SK-N-SH (cell line): ENCODE data around the gene MLXIP. TPM values are rescaled to one million over a fixed set of nuclear protein-coding genes. Genes with fewer than 3 reads are reported as not detected.

Experiments used
- CTCF ChIA-PET: fragments of 300-600, 350-600 bp; formaldehyde crosslinking; extraction: SDS; loops from one replicate; lab custom pipeline; 2021; lab: Yijun Ruan, JAX
- POLR2A ChIA-PET: fragments of 350-600 bp; sonication (Branson Sonifier 250); formaldehyde crosslinking; extraction: SDS; loops from one replicate; lab custom pipeline; 2020; ENCODE audit warnings: antibody characterized with exemption, inconsistent platforms; lab: Yijun Ruan, JAX
- DNase-seq: peaks from one replicate; pipeline ENCODE4 v3.0.0; 2012
- H2AFZ ChIP-seq: fragments of 200-600 bp; sonication (generic); 2 replicates; pipeline ENCODE4 v1.8.1; 2016; ENCODE audit warnings: antibody characterized with exemption, mild to moderate bottlenecking, low read depth
- H3F3A ChIP-seq: fragments of 200-600 bp; sonication (generic); replicated peaks from 2 replicates; pipeline ENCODE3; 2016; ENCODE audit warnings: antibody characterized with exemption, mild to moderate bottlenecking; ENCODE audit not compliant: insufficient read depth
- H3K27ac ChIP-seq, 2 experiments: fragments of 200-500 bp in 1 of 2; fragments of 200-600 bp in 1 of 2; sonication (Bioruptor generic) in 1 of 2; sonication (generic), shearing (Covaris generic) in 1 of 2; 2 replicates each; pipeline versions ENCODE4 v1.5.1 to v1.6.1; 2014 to 2016; ENCODE audit warnings: low read depth in 2 of 2, inconsistent platforms in 1 of 2, low read length in 1 of 2, mild to moderate bottlenecking in 1 of 2, mixed read lengths in 1 of 2
- H3K27me3 ChIP-seq: fragments of 200-600 bp; sonication (generic), shearing (Covaris generic); 2 replicates; pipeline ENCODE4 v1.6.1; 2016; ENCODE audit warnings: mixed run types; ENCODE audit not compliant: insufficient read depth
- H3K36me3 ChIP-seq, 2 experiments: fragments of 200-500 bp in 1 of 2; fragments of 200-600 bp in 1 of 2; sonication (Bioruptor generic) in 1 of 2; sonication (generic) in 1 of 2; replicated peaks in 1 of 2; 2 replicates each; pipeline versions ENCODE3 to v1.5.1; 2014 to 2016; ENCODE audit warnings: low read length in 1 of 2, mild to moderate bottlenecking in 1 of 2; ENCODE audit not compliant: insufficient read depth in 2 of 2, control insufficient read depth in 1 of 2
- H3K4me1 ChIP-seq, 2 experiments: fragments of 200-500 bp in 1 of 2; fragments of 200-600 bp in 1 of 2; sonication (Bioruptor generic) in 1 of 2; sonication (generic), shearing (Covaris generic) in 1 of 2; 2 replicates each; pipeline versions ENCODE4 v1.5.1 to v1.6.1; 2014 to 2016; ENCODE audit warnings: low read depth in 1 of 2, low read length in 1 of 2, mixed run types in 1 of 2; ENCODE audit not compliant: insufficient read depth in 2 of 2, control insufficient read depth in 1 of 2
- H3K4me2 ChIP-seq: fragments of 200-600 bp; sonication (generic), shearing (Covaris generic); 2 replicates; pipeline ENCODE4 v1.6.1; 2017; ENCODE audit warnings: mixed run types
- H3K4me3 ChIP-seq, 2 experiments: fragments of 200-500 bp in 1 of 2; fragments of 200-600 bp in 1 of 2; sonication (Bioruptor generic) in 1 of 2; sonication (generic), shearing (Covaris generic) in 1 of 2; 2 replicates each; pipeline versions ENCODE4 v1.5.1 to v1.8.1; 2014 to 2016; ENCODE audit warnings: low read depth in 2 of 2, inconsistent platforms in 1 of 2, low read length in 1 of 2, mild to moderate bottlenecking in 1 of 2, mixed read lengths in 1 of 2, moderate library complexity in 1 of 2
- H3K79me2 ChIP-seq: fragments of 200-600 bp; sonication (generic); 2 replicates; pipeline ENCODE4 v1.8.1; 2017; ENCODE audit warnings: mild to moderate bottlenecking; ENCODE audit not compliant: insufficient read depth
- H3K9ac ChIP-seq: fragments of 200-600 bp; sonication (generic); 2 replicates; pipeline ENCODE4 v1.6.1; 2017; ENCODE audit warnings: mixed run types
- H3K9me2 ChIP-seq: fragments of 200-600 bp; sonication (generic); 2 replicates; pipeline ENCODE4 v1.6.1; 2017; ENCODE audit warnings: mixed run types
- H3K9me3 ChIP-seq: fragments of 200-600 bp; sonication (generic); 2 replicates; pipeline ENCODE4 v1.6.1; 2017; ENCODE audit warnings: mixed run types, mild to moderate bottlenecking, moderate library complexity
- H4K20me1 ChIP-seq: fragments of 200-600 bp; sonication (generic); 2 replicates; pipeline ENCODE4 v1.6.1; 2017; ENCODE audit warnings: mild to moderate bottlenecking, mixed run types; ENCODE audit not compliant: insufficient read depth
- CTCF ChIP-seq: fragments of 200-600 bp; sonication (generic); IDR thresholded peaks from 2 replicates; pipeline ENCODE4 v1.6.1; 2017; ENCODE audit warnings: antibody characterized with exemption, mild to moderate bottlenecking, moderate library complexity
- EZH2phosphoT487 ChIP-seq: fragments of 200-600 bp; sonication (generic); IDR thresholded peaks from 2 replicates; pipeline ENCODE4 v1.6.1; 2017; ENCODE audit warnings: low read depth, mixed run types, mild to moderate bottlenecking, antibody characterized with exemption, moderate library complexity, borderline replicate concordance
- FOSL2 ChIP-seq: IDR thresholded peaks from 2 replicates; pipeline ENCODE4 v1.4.0; 2012; ENCODE audit warnings: low read depth, mild to moderate bottlenecking, moderate library complexity, borderline replicate concordance
- FOXM1 ChIP-seq: IDR thresholded peaks from 2 replicates; pipeline ENCODE4 v1.4.0; 2012; ENCODE audit warnings: low read depth, mild to moderate bottlenecking
- GABPA ChIP-seq: IDR thresholded peaks from 2 replicates; pipeline ENCODE4 v1.4.0; 2012; ENCODE audit warnings: low read depth, mild to moderate bottlenecking
- PBX3 ChIP-seq: IDR thresholded peaks from 2 replicates; pipeline ENCODE4; 2012
- POLR2AphosphoS5 ChIP-seq: IDR thresholded peaks from 2 replicates; pipeline ENCODE4 v1.6.1; 2012; ENCODE audit warnings: low read depth, low read length
- RAD21 ChIP-seq: IDR thresholded peaks from 2 replicates; pipeline ENCODE4 v1.6.1; 2012; ENCODE audit warnings: mild to moderate bottlenecking, low read length
- RCOR1 ChIP-seq: fragments of 150-350 bp; IDR thresholded peaks from 2 replicates; pipeline ENCODE4 v1.6.1; 2017; ENCODE audit warnings: antibody characterized with exemption, low read length
- SIN3A ChIP-seq: IDR thresholded peaks from 2 replicates; pipeline ENCODE4 v1.6.1; 2012; ENCODE audit warnings: low read depth, mild to moderate bottlenecking, low read length, moderate library complexity, borderline replicate concordance
- SMC3 ChIP-seq: IDR thresholded peaks from 2 replicates; pipeline ENCODE4 v1.6.1; 2012; ENCODE audit warnings: low read depth, low read length, improper control_type of control experiment
- TEAD4 ChIP-seq: IDR thresholded peaks from 2 replicates; pipeline ENCODE4 v1.4.0; 2012; ENCODE audit warnings: mild to moderate bottlenecking, borderline replicate concordance; ENCODE audit not compliant: insufficient read depth
- USF2 ChIP-seq: fragments of 150-350 bp; IDR thresholded peaks from 2 replicates; pipeline ENCODE4 v1.6.1; 2017; ENCODE audit warnings: antibody characterized with exemption, low read length, low read depth, borderline replicate concordance
- YY1 ChIP-seq: IDR thresholded peaks from 2 replicates; pipeline ENCODE4 v1.4.0; 2012; ENCODE audit warnings: low read depth, mild to moderate bottlenecking
- ZBTB33 ChIP-seq: IDR thresholded peaks from 2 replicates; pipeline ENCODE4 v1.4.0; 2012; ENCODE audit warnings: low read depth, borderline replicate concordance
- WGBS: methylation state at CpG from one replicate; pipeline ENCODE4 v1.1.6; 2017; ENCODE audit warnings: low lambda C conversion rate; 5-methylcytosine and 5-hydroxymethylcytosine counted together
- polyA plus RNA-seq, 3 experiments: library from polyadenylated mRNA; depleted of rRNA; stranded (reverse); fragments of >200 nt; gene quantifications; 2 replicates each; pipeline ENCODE4 v1.2.3, GENCODE V29; 2012

Gene MLXIP
- polyA plus RNA-seq, 1 of the 3 experiments (the other 2 are of a cell fraction) = 11.0 TPM

- TF ChIP-seq ZBTB33 = no peak
- no peak for TF ChIP-seq RAD21
- TF ChIP-seq SMC3 = no peak
- TF ChIP-seq PBX3 = no peak
- no peak for TF ChIP-seq SIN3A
- TF ChIP-seq USF2 = no peak
- TF ChIP-seq RCOR1 = no peak
- Histone ChIP-seq H3K36me3 (no peaks in the 10 kb centered on the region), H3K27ac (no peak overlapping the region), H4K20me1 (peaks cover 65% of the 10 kb centered on the region), H3K9me2 (no peaks in the 10 kb centered on the region), H3K9me3 (no peaks in the 10 kb centered on the region), H3K27me3 (no peaks in the 10 kb centered on the region), H3F3A (no peaks in the 10 kb centered on the region), H3K4me3 (no peak overlapping the region), H3K4me2 (no peak overlapping the region), H3K9ac (no peak overlapping the region), H2AFZ (no peak overlapping the region), H3K4me1 (peaks cover 5 to 20% of the 10 kb centered on the region in 2 experiments; a peak in 2 of 4 replicates), H3K79me2 (peaks cover 98% of the 10 kb centered on the region)
- no peak for DNase-seq
- WGBS = 93% methylated on average over 22 of the region's 28 CpGs
- ChIA-PET POLR2A (no interaction called here), CTCF (interaction anchor here (1.1 to 2.0 kb wide), 4 partner anchors 9 to 77 kb away, joined by 3 to 8 read pairs (median 6); no protein-coding TSS in a partner anchor)
Measured at GRCh38 chr12:122029620-122030423, 48.7 kb upstream of the MLXIP start.

GRCh38 chr12:122030424-122031035 is 48.0 kb upstream of the MLXIP start:
- Histone ChIP-seq H3K9ac (no peak overlapping the region), H3K4me1 (peaks cover 5 to 19% of the 10 kb centered on the region in 2 experiments; a peak in 2 of 4 replicates), H3K27ac (no peak overlapping the region), H3K4me3 (no peak overlapping the region), H3K4me2 (no peak overlapping the region), H3K9me3 (no peaks in the 10 kb centered on the region), H3K36me3 (no peaks in the 10 kb centered on the region), H3F3A (no peaks in the 10 kb centered on the region), H3K9me2 (no peaks in the 10 kb centered on the region), H4K20me1 (peaks cover 70% of the 10 kb centered on the region), H3K79me2 (peaks cover 98% of the 10 kb centered on the region), H3K27me3 (no peaks in the 10 kb centered on the region), H2AFZ (no peak overlapping the region)
- DNase-seq = no peak
- ChIA-PET POLR2A (no interaction called here), CTCF (interaction anchor here (1.1 to 2.0 kb wide), 6 partner anchors 8 to 129 kb away, joined by 3 to 8 read pairs (median 3); no protein-coding TSS in a partner anchor)
- 91% methylated on average over 9 of the region's 13 CpGs for WGBS
- TF ChIP-seq SIN3A (no peak), POLR2AphosphoS5 (no peak), YY1 (no peak), CTCF (no peak), FOXM1 (no peak), TEAD4 (no peak), EZH2phosphoT487 (no peak), GABPA (no peak), FOSL2 (no peak), PBX3 (no peak)
